ENCODE measurements around the gene TSHZ3.

The TSHZ3 gene

DNA sequence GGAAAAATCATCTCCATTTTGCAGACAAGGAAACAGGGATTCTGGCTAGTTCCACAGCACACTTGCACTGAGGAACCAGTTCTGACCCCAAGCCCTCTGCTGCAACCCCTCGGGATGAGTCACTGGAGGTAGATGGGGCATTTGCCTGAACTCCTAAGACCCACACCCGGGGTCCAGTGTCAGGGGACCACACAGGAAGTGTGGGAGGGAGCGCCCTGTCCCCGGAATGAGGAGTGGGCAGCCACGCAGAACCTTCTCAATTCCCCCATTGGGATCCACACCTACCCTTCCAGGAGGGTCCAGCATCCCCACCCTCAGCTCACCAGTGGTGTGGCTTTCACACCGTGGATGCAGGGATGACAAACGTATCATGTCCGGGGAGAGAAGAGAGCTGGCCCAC lies 62.7 kb downstream of the TSHZ3 start:
- DNase-seq (ENCODE audit: low read depth) = no peak

DNA sequence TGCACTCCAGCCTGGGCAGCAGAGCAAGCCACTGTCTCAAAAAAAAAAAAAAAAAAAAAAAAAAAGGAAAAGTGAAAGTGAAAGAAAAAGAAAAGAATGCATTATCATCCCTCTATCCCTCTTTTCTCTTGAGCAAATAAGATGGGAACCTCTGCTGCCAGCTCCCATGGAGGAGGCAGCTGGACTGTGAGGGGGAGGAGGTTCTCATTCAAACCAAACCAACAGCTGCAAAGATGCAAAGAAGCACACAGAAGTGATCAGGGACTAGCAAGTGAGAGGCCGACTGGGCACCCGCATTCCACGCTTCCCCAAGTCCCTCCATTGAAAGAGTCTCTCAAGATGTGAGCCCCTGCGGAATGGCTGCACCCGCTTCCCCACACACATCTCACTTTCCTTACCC lies 63.5 kb downstream of the TSHZ3 start:
- no peak for DNase-seq (ENCODE audit: low read depth)

DNA sequence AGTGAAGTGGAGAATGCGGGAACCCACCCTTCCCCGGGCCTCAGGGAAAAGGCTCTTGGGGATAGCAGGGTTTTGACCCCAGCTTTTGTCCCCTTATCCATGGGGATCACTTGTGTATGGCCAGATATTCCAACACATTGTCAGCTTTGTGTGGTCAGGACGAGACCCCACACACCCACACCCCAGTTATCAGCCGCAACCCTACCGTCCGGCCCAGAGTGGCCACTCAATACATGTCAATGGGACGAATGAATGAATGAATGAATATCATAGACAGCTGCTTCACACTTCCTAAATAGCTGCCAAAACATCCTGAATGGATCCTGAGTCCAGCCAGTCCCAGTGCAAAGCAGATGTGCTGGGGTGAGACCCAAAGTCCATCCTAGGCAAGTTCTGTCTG lies 64.6 kb downstream of the TSHZ3 start:
- no peak for DNase-seq (ENCODE audit: low read depth)

DNA sequence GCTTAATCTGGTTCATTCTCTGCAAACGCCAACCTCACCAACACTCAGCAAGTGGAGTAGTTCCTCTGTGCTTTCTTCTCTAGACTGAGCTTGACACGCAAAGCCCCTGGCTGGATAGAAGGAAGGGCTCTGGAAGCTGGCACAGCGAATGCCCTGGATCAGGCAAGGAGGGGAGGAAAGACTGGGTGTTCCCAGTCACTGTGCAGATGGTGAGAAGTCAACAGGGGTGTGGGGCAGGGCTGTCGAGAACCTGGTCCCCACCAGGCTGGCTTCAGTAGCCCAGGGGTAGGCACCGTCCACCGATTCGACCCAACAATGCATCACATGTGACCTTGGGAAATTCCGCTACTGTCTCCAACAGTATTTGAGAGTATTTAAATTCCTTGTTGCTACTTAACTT lies 65.5 kb downstream of the TSHZ3 start:
- DNase-seq (ENCODE audit: low read depth) = no peak

DNA sequence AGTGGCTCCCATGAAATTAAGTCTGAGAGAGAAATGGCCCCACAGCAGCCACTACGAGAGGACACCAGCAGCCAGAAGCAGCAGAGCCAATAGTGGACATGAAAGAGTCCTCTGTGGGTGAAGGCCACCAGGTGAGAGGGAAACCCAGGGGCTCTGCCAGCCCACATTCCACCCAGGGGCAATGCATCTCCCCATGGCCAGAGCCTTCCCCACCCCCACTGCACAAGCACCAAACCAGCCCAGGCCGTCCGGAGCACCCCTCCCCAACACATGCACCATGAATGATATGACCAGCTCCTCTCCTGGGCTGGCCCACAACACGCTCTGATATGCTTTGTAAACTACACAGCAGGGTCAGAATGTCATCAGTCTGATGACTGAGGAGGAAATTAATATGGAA lies 66.9 kb downstream of the TSHZ3 start:
- DNase-seq (ENCODE audit: low read depth) = no peak

DNA sequence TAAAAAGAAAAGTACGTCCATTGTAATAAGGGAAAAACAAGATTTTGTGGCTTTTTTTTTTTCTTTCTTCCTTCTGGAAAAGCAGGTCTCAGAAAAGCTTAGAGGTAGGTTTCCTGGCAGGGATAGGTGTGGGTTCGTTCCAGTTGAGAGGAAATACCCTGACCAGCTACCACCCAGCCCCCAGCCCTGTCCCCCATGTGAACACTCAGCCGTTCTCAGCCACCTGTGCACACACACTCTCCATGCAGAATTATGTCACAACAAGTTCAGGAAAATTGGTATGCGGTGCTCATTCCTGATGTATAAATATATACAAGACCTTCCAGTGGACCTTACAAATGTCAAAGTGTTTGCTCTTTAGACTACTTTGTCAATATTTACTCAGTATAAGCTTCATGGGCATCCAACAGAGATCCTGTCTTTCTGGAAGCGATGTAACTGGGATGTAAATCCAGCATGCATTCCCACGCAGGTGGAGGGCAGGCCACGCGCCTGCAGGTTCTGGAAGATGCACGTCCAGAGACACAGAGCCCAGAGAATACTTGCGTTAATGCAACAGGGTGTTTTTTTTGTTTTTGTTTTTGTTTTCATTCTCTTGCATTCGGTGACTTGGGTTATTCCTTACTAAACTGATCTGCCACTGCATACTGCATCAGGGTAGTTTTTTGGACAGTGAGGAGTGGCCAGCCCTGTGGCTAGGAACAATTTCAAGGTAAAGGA lies 68.8 kb downstream of the TSHZ3 start:
- no peak for DNase-seq (ENCODE audit: low read depth)

DNA sequence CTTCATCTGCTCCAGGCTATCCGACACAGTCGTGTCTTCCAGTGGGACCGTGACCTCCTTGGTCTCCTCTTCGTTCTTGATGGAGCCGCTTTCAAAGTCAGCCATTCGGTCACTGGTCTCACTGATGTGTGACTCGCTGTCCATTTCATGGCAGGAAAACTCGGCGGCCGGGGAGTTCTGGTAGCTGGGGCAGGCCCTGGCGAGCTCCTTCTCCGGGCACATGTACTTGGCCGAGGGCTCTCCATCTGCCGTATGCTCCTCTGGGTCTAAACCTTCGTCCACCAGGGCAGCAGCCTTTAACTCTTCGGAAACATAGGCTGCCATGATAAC lies 69.8 kb downstream of the TSHZ3 start:
- DNase-seq (ENCODE audit: low read depth) = no peak

DNA sequence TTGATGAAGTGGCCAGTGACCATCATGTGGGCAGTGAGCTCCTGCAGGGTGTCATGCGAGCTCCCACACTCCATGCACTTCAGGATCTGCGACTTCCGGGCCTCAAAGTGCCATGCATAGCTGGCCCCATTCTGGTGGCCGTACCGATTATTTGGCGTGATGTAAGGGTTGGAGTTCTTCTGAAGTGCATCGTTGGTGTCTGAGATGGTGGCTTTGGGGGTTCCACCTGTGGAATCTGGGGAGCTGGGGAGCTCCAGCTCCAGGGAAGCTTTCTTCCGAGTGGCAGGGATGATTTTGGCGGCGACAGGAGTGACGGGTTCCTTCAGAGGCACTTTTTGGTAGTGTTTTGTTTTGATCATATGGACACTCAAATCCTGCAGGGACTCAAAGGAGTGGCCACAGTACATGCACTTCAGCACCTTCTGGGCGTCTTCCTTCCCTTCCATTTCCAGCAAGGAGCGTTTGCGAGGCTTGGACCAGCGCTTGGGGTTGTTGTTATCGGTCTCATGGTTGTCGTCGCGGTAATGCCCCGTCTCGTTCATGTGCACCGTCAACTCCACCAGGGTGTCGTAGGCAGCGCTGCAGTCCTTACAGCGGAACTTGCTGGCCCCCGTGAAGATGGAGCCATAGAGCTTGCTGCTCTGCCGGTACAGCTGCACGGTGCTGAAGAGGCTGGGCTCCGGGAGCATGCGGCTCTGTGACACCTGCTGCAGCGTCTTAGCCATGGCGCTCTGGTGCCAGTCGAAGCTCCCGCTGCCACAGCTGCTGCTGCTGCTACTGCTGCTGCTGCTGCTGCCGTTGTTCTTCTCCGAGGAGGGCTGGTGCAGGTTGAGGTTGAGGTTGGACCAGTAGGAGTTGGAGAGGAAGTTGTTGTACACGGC lies 70.4 kb downstream of the TSHZ3 start:
- DNase-seq (ENCODE audit: low read depth) = no peak

DNA sequence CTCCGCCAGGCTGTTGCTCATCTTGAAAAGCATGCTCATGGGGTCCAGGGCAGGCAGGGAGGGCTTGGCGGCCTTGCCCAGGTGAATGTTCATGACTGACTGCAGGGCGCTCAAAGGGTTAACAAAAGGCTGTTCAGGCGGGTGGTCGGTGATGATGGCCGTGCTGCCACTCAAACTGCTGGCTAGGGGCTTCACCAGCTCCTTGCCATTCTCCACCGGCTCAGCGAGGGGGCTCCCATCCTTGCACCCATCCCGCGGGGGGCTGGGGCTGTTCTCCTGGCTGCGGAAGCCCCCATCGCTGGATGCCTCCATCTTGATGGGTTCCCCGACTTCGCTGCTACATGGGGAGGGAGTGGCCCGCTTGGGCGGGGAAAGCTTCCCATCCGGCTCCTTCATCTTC lies 71.7 kb downstream of the TSHZ3 start:
- no peak for DNase-seq (ENCODE audit: low read depth)

DNA sequence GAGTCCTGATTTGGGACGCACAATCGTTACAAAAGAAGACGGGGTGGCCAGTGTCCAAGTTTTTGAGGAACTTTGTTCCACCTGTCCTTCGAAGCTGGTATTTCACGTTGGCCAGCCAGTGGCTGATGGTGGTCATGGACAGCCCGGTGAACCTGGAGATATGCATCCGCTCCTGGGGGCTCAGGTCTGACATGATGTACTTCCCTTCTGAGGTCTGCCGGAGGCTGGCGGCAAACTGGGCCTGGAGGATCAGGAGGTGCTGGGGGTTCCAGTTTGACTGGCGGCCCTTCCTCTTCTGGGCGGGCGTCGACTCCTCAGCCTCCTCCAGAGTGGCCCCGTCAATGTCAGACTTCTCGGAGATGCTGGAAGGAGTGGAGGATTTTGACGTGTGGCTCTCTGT lies 72.4 kb downstream of the TSHZ3 start:
- no peak for DNase-seq (ENCODE audit: low read depth)

DNA sequence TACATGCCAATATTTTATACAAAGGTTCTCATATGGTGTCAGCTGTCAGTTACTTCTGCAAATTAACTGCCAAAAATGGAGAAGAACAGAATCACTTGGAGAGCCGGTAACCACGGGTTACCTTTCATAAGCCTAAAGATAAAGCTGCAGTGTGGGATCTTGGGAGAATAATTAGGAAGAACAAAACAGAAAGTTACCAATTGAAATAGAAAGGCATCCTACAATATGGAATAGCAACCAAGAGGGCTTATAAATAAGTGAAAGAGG lies 74.2 kb downstream of the TSHZ3 start:
- DNase-seq (ENCODE audit: low read depth) = no peak

DNA sequence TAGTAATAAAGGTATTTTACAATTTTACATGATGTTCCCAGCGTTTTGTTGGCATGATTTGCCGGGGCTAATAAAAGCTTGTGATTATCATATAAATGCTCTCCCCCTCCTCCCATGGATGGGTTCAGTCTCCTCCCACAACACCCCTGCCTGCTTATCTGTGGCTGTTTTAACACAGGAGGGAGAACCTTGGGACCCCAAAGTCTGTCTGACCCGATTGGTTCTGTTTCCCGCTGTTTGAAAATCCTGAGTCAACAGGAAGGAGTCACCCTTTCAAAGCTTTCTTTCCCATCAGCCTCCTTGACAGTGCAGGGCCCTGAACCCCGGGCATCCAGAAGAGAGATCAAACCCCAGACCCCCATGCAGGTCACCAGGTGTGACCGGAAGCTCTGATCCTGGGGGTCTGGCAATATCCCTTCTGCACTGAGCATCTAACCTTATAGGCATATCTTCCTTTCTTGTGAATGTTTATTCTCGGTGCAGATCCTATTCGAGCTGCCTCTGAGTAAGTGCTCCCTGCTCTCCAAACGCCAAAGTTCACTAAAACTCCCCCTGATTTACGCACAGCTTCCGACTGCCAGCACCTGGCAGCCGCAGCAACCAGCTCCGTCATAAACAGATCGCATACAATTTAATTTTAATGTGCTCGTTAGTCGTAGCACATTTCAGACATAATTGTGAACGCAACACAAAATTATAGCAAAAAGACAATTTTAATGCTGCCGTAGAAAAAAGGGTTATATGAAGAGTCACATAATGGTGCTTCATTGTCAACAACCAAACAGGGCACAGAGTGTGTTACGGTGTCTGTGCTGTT lies 74.8 kb downstream of the TSHZ3 start:
- no peak for DNase-seq (ENCODE audit: low read depth)

DNA sequence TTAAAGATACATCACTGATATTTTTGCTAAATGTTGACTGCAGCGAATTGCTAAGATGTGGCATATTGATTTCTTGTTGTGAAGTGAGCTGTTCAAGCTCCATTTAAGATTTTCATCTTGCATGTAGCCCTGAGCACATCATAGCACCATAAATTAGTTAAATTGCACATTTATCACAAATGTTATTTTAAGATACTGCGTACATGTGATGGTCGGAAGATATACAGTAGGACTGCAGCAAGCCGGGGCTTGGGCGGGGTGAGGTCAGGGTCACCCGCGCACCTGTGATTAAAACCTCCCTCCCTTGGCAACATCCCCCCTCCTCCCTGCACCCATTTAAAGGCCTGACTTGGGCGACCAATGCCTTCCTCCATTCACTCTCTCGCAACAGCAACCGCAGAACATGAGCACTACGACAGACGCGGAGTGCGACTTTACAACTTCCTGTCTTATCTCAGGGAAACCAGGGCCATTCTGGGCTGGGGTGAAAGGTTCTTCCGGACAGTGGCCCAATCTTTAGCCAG lies 76.6 kb downstream of the TSHZ3 start:
- no peak for DNase-seq (ENCODE audit: low read depth)

DNA sequence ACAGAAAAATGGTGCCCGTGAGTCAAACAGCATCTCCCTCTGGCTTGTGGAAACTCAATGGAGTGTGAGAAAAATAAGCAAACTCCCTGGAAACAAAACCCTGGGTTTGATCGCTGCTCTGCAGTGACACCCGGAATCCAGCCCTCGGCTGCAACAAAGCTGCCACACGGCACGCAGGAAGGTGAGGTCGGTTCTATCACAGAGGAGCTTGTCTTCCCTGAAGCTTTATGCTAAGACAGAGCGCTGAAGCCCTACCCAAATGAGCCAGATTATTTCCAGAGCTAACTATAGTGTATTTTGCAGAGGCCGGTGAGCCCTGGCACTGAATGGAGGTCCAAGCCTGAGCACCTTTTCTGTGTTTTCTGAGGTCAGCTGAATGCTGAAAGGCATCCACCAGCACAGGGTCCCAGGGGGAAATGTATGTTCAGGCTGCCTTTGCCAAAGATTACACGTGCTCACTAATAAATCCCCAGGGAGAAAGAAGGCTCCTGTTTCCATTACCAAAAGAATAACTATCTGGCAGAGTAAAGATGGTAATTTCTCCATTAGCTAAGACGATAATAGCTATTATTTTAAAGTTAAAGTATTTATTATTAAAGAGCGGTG lies 77.8 kb downstream of the TSHZ3 start:
- no peak for DNase-seq (ENCODE audit: low read depth)

DNA sequence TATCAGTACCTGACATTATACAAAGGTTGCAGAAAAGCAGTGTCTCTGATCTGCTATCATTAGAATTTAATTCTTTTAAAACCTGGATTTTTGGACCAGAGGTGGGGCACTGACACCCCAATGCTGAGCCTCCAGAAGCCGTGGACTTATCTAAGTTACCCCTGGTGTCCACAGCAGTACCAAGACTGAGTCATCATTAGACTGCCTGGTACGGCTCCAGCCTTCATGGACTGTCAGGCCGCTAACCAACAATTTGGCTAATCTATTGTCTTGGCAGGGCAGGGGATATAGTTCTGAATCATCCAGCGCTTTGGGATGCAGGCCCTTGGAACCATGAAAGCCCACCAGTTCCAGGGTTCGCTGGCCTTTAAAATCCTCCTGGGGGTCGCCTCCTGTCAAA lies 78.3 kb downstream of the TSHZ3 start:
- DNase-seq (ENCODE audit: low read depth) = no peak

DNA sequence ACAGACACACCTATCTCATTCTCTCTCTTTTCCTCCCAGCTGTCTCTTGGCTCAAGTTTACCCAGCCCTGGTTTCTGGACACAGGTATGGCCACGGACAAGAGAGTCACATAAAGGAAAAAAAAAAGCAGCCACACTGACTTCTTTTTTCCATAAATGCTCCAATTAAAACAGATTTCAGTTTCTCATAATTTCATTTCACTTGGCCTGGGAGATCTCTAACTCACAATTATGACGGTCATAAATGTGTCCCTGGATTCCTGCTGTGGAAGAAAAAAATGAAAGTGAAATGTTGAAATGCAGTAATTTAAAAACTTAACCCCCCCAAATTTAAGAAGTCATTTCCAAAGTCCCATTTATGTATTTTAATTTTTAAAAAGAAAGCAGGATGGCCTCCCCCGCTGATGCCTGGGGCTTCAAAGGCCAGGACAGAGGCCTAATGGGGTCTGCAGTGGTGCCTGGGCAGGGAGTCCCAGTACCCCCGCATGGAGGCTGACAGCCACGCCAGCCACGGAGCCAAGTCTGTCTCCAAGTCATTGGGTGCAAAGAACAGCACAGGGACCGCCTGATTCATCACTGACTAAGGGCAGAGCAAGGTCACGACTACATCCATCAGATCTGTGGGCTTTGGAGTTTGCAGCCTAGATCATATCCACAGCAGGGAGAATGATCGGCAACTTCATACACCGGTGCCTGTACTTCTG lies 79.7 kb downstream of the TSHZ3 start:
- no peak for DNase-seq (ENCODE audit: low read depth)

DNA sequence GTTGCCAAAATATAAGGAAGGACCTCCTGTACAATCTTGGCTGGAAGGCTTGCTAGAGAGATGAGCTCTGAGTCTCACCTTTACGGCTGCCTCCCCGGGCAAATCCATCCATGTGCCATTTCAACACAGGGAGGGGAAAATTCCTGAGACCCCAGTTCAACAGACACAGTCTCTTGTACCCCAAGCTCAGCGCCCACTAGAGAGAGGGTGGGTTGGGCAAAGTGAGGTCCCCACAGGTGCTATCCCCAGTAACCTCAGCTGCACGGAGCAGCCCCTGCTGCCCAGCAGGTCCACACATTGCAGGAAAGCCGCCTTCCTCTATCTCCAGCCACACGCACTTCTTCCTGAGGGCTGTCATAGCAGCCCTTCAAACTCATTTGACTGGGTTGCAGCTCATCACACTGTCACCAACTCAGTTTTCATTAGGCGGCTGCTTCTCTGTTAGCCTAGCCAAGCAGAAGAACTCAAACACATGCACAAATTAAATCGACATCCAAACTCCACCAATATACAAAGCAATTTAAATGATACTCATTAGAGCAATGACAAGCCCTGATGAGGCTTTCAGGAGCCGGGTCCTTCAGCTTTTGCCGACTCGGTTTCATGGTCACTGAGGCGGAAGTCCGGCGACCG lies 80.4 kb downstream of the TSHZ3 start:
- no peak for DNase-seq (ENCODE audit: low read depth)

DNA sequence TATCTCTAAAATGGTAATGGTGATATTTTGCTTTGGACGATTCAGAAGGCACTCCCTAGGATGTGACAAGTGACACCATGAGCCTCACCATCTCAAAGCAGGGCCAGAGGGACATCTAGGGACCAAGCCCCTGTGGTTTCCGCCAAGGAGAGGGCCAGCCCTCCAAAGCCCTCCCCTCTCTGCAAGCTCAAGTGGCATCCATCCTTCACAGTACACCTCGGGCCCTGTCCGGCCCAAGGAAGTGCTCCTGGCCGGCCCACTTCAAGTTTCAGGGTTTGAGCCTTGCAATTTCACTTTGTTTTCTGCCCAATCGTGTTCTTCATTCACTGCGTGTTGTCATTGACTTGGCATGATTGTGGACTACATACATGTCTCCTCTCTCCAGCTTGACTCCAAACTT lies 82.5 kb downstream of the TSHZ3 start:
- no peak for DNase-seq (ENCODE audit: low read depth)

DNA sequence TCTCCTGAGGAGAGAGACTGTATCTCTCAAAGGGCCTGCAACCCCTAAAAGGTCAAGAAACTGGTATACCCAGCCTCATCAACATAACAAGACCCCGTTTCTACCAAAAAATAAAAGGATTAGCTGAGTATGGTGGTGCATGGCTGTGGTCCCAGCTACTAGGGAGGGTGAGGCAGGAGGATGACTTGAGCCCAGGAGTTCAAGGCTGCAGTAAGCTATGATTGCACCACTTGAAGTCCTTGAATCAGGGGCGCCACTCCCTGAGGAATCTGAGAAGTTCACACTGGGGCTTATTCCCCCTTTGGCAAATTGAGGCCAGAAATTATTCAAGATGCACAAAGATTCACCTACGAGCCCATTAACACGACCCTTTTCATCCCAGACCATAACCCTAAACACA lies 83.0 kb downstream of the TSHZ3 start:
- DNase-seq (ENCODE audit: low read depth) = no peak

DNA sequence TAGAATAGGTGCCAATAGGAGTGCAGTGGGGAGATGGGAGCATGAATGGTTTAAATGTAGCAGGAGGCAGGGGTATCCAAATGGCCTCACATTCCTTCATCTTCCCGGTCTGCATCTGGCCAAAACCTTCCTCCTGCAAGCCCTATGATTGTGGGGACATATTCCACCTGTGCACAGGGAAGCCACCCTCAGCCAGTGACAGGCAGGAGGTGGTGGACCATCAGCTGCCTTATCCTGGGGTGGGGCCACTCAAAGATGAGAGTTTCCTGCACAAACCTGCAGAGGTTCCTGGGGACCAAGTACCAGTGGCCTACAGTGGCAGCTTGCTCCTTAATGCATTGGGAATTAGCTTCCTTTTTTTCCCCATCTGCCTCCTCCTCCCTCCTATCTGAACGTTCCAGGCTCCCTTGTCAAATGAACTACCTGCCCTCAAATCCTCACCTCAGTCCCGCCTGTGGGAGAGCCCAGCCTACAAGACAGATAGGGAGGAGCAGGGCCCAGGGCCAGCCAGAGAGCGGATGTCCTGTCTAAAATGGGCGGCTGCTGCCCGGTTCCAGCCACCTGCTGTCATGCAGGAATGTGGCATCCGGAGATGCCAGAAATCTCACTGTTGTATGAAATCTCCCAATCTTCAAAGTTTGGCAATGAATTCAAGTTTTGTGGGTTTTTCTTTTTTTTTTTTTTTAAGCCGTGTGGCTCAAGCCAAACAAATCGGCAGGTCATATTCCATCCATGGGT lies 85.0 kb downstream of the TSHZ3 start:
- DNase-seq (ENCODE audit: low read depth) = no peak

DNA sequence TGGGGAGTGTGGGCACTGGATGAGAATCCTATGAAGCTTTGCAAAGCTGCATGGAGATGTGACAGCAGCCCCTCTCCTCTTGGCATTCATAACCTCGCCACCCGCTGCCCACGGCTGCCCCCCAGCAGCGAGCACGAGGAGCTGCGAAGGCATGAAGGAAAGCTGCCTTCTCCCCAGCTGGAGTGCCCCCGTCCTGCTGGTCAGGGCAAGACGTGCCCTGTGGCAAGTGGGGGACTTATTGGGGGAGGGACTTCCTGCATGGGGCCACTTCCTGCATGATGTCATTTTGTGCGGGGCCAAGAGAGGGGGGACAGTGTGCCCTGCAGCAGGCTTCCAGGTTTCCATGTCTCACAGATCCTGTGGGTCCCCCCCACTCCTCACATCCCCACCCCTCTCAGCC lies 85.9 kb downstream of the TSHZ3 start:
- DNase-seq (ENCODE audit: low read depth) = no peak
